ENCODE results near the gene SFPQ.
"Not testable (repeated sequence)": the region's sequence is repeated elsewhere in the genome, so short reads cannot be mapped to it uniquely, and the experiment has no call there.

Gene SFPQ

GRCh38 chr1:35172022-35172421 lies 20.9 kb downstream of the SFPQ start:
- peaks cover 21% of the 10 kb centered on the region for H3K36me3 ChIP-seq (ENCODE audit: insufficient read depth, low read depth, low read length)
- no peak overlapping the region for H3K4me3 ChIP-seq (ENCODE audit: low read length)
- no peak overlapping the region for H3K9ac ChIP-seq (ENCODE audit: low read depth, low read length)
- no peaks in the 10 kb centered on the region for H3K9me3 ChIP-seq (ENCODE audit: insufficient read depth, low read depth, low read length)
- no peaks in the 10 kb centered on the region for H3K27me3 ChIP-seq (ENCODE audit: insufficient read depth, low read length)
- H3K27ac ChIP-seq (ENCODE audit: low read length) = no peak overlapping the region
- no peaks in the 10 kb centered on the region for H3K4me1 ChIP-seq (ENCODE audit: insufficient read depth, low read length)

DNA sequence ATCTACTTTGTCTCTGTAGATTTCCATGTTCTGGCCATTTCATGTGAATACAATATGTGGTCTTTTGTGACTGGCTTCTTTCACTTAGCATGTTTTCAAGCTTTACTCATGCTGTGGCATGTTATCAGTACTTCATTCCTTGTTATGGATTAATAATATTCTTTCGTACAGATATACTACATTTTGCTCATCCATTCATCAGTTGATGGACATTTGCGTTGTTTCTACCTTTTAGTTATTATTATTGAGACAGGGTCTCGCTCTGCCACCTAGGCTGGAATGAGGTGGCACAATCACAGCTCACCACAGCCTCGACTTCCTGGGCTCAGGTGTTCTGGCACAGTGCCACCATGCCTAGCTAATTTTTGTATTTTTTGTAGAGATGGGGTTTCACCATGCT lies 21.4 kb downstream of the SFPQ start:
- H3K9ac ChIP-seq (ENCODE audit: low read depth, low read length) = no peak overlapping the region
- no peaks in the 10 kb centered on the region for H3K9me3 ChIP-seq (ENCODE audit: insufficient read depth, low read depth, low read length)
- H3K4me1 ChIP-seq (ENCODE audit: insufficient read depth, low read length) = no peaks in the 10 kb centered on the region
- peaks cover 17% of the 10 kb centered on the region for H3K36me3 ChIP-seq (ENCODE audit: insufficient read depth, low read depth, low read length)
- H3K4me3 ChIP-seq (ENCODE audit: low read length) = no peak overlapping the region
- H3K27ac ChIP-seq (ENCODE audit: low read length) = no peak overlapping the region
- H3K27me3 ChIP-seq (ENCODE audit: insufficient read depth, low read length) = no peaks in the 10 kb centered on the region

GRCh38 chr1:35164893-35165292 lies 28.1 kb downstream of the SFPQ start:
- H3K4me1 ChIP-seq (ENCODE audit: insufficient read depth, low read length) = no peaks in the 10 kb centered on the region
- peaks cover 2% of the 10 kb centered on the region; the same call in 1 of the 2 replicates for H3K9me3 ChIP-seq (ENCODE audit: insufficient read depth, low read depth, low read length)
- no peaks in the 10 kb centered on the region for H3K36me3 ChIP-seq (ENCODE audit: insufficient read depth, low read depth, low read length)
- H3K27ac ChIP-seq (ENCODE audit: low read length) = no peak overlapping the region
- no peak overlapping the region for H3K4me3 ChIP-seq (ENCODE audit: low read length)
- no peaks in the 10 kb centered on the region for H3K27me3 ChIP-seq (ENCODE audit: insufficient read depth, low read length)
- no peak overlapping the region for H3K9ac ChIP-seq (ENCODE audit: low read depth, low read length)

- Histone ChIP-seq H3K4me1 (ENCODE audit: insufficient read depth, low read length) (no peaks in the 10 kb centered on the region), H3K27me3 (ENCODE audit: insufficient read depth, low read length) (no peaks in the 10 kb centered on the region), H3K27ac (ENCODE audit: low read length) (no peak overlapping the region), H3K9me3 (ENCODE audit: insufficient read depth, low read depth, low read length) (no peaks in the 10 kb centered on the region), H3K4me3 (ENCODE audit: low read length) (no peak overlapping the region), H3K9ac (ENCODE audit: low read depth, low read length) (no peak overlapping the region), H3K36me3 (ENCODE audit: insufficient read depth, low read depth, low read length) (no peaks in the 10 kb centered on the region)
Observed at GRCh38 chr1:35151220-35151619, 41.7 kb downstream of the SFPQ start.

DNA sequence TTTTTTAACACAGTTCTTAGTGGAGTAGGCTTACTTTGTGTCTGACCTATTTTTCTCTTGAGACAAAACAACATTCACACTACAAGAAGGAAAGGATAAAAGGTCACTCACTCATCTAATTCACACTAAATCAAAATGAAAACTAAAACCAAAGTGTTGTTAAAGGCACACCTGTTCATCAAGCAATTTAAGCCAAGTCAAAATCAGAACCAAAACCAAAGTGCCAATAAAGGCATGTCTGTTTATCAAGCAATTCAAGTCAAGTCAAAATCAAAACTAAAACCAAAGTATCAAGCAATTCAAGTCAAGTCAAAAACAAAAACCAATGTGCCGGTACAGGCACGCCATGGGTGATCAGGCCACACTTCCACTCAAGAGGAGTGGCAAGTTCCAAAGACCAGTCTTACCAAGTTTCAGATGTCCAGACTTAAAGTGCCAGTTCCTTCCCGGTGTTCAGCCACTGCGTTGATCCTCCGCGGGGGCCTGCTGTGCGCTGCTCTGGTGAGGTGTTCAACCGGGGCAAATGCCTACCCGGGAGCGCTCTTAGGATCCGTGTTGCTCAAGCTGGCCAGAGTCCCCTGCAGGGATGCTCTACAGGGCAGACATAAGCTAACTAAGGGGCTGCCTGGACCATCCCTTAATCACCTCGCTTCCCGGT lies 46.9 kb downstream of the SFPQ start:
- H3K36me3 ChIP-seq (ENCODE audit: insufficient read depth, low read depth, low read length); H3K4me3 ChIP-seq (ENCODE audit: low read length); H3K9me3 ChIP-seq (ENCODE audit: insufficient read depth, low read depth, low read length); H3K4me1 ChIP-seq (ENCODE audit: insufficient read depth, low read length); H3K27me3 ChIP-seq (ENCODE audit: insufficient read depth, low read length); H3K27ac ChIP-seq (ENCODE audit: low read length); H3K9ac ChIP-seq (ENCODE audit: low read depth, low read length): not testable (repeated sequence)

- H3K4me1 ChIP-seq (ENCODE audit: insufficient read depth, low read length) = no peaks in the 10 kb centered on the region
- no peaks in the 10 kb centered on the region for H3K36me3 ChIP-seq (ENCODE audit: insufficient read depth, low read depth, low read length)
- H3K4me3 ChIP-seq (ENCODE audit: low read length) = no peak overlapping the region
- H3K9me3 ChIP-seq (ENCODE audit: insufficient read depth, low read depth, low read length) = no peaks in the 10 kb centered on the region
- H3K27ac ChIP-seq (ENCODE audit: low read length) = no peak overlapping the region
- H3K9ac ChIP-seq (ENCODE audit: low read depth, low read length) = no peak overlapping the region
- no peaks in the 10 kb centered on the region for H3K27me3 ChIP-seq (ENCODE audit: insufficient read depth, low read length)
Observed at GRCh38 chr1:35143737-35144508, 49.0 kb downstream of the SFPQ start.

DNA sequence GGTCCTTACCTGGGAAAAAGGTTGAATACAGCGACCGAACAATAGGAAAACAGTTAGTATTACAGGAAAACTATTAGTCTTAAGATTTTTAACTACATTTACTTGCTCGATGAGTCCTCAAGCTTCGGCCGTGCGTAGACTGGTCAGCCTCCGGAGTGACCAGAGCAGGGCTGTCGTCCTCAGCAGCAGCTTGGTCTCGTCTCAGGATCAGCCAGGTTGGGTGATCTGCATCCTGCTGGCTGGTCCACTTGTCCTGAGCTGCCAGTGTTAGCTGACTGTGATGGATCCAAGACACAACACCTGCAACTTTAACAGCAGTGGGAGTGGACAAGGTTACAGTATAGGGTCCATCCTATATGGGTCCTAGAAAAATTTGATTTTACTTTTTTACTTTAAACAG lies 50.2 kb downstream of the SFPQ start:
- not testable (repeated sequence) for H3K4me1 ChIP-seq (ENCODE audit: insufficient read depth, low read length); H3K27me3 ChIP-seq (ENCODE audit: insufficient read depth, low read length); H3K9ac ChIP-seq (ENCODE audit: low read depth, low read length); H3K27ac ChIP-seq (ENCODE audit: low read length); H3K36me3 ChIP-seq (ENCODE audit: insufficient read depth, low read depth, low read length); H3K4me3 ChIP-seq (ENCODE audit: low read length); H3K9me3 ChIP-seq (ENCODE audit: insufficient read depth, low read depth, low read length)

- not testable (repeated sequence) for H3K27ac ChIP-seq (ENCODE audit: low read length)
Observed at GRCh38 chr1:35142294-35142693, 50.7 kb downstream of the SFPQ start.

DNA sequence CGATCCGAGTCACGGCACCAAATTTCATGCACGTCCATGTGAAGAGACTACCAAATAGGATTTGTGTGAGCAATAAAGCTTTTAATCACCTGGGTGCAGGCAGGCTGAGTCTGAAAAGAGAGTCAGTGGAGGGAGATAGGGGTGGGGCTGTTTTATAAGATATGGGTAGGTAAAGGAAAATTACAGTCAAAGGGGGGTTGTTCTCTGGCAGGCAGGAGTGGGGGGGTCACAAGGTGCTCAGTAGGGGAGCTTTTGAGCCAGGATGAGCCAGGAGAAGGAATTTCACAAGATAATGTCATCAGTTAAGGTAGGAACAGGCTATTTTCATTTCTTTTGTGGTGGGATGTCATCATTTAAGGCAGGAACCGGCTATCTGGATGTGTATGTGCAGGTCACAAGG lies 55.4 kb downstream of the SFPQ start:
- not testable (repeated sequence) for H3K4me3 ChIP-seq (ENCODE audit: low read length); H3K9ac ChIP-seq (ENCODE audit: low read depth, low read length); H3K36me3 ChIP-seq (ENCODE audit: insufficient read depth, low read depth, low read length); H3K27ac ChIP-seq (ENCODE audit: low read length); H3K9me3 ChIP-seq (ENCODE audit: insufficient read depth, low read depth, low read length); H3K4me1 ChIP-seq (ENCODE audit: insufficient read depth, low read length); H3K27me3 ChIP-seq (ENCODE audit: insufficient read depth, low read length)

More at GRCh38 chr1:35142294-35142693, 50.7 kb downstream of the SFPQ start:
- H3K4me3 ChIP-seq (ENCODE audit: low read length); H3K36me3 ChIP-seq (ENCODE audit: insufficient read depth, low read depth, low read length); H3K9me3 ChIP-seq (ENCODE audit: insufficient read depth, low read depth, low read length); H3K27me3 ChIP-seq (ENCODE audit: insufficient read depth, low read length); H3K9ac ChIP-seq (ENCODE audit: low read depth, low read length); H3K4me1 ChIP-seq (ENCODE audit: insufficient read depth, low read length): not testable (repeated sequence)

DNA sequence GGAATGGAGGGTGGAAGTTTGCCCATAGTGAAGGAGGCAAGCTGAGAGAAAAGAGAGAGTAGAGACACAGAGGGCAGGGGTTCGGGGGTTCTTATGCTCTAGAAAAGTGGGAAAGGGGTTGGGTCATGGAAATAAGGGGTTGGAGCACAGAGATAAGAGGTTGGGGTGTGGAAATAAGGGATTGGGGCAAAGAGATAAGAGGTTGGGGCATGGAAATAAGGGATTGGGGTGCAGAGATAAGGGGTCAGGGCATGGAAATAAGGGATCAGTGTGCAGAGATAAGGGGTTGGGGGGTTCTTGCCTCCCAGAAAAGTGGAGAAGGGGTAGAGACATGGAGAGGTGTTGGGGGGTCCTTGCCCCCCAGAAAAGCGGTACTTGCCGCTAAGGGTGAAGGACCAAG lies 56.2 kb downstream of the SFPQ start:
- Histone ChIP-seq H3K4me1 (ENCODE audit: insufficient read depth, low read length) (no peaks in the 10 kb centered on the region), H3K9ac (ENCODE audit: low read depth, low read length) (no peak overlapping the region), H3K9me3 (ENCODE audit: insufficient read depth, low read depth, low read length) (no peaks in the 10 kb centered on the region; the same call in 1 of the 2 replicates), H3K4me3 (ENCODE audit: low read length) (no peak overlapping the region), H3K27me3 (ENCODE audit: insufficient read depth, low read length) (no peaks in the 10 kb centered on the region), H3K27ac (ENCODE audit: low read length) (no peak overlapping the region), H3K36me3 (ENCODE audit: insufficient read depth, low read depth, low read length) (no peaks in the 10 kb centered on the region)

All from iPS-20b (cell line).